ENCODE data around the gene SHLD1.
"Not testable (repeated sequence)": the region's sequence is repeated elsewhere in the genome, so short reads cannot be mapped to it uniquely, and the experiment has no call there.

The SHLD1 gene, protein sequence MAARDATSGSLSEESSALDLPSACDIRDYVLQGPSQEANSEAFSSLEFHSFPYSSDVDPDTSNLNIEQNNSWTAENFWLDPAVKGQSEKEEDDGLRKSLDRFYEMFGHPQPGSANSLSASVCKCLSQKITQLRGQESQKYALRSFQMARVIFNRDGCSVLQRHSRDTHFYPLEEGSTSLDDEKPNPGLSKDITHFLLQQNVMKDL

DNA sequence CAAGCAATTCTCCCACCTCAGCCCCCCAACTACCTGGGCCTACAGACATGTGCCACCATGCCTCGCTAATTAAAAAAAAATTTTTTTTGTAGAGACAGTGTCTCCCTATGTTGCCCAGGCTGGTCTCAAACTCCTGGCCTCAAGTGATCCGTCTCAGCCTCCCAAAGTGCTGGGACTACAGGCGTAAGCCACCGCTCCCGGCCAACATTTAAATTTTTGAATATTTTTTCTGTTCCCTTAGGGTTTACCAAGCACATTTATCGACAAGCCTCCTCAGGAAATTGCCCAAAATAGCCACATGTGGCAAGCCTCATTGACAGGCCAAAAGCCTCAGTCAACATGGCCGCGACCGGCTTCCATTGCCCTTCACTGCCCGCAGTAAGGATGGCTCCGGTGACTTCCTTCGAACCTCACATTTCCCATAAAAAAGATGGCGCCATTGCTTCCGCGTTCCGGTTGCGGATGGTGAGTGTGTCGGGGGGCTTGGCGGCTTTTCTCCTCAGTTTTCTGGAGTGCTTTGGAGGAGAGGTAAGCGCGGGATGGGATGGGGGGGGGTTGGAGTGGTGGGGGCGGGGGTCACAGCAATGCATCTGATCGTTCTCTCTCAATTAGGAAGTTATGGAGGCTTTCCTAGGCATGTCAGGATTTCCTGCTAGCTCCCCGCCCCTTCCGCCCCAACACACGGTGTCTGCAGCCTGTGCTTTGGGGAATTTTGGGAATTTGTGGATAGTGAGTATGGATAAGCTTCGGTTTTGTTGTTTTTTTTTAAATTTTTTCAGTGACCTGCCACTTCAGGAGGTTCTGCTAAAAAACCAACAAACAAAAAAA, at the start of gene SHLD1:
TSS of gene SHLD1 (plus strand) at position 450 of the 828 bp plus-strand sequence. CDS start 22,465 bp downstream, outside the sequence.
- peak; percentile 81 for DNase-seq (ENCODE audit: low read depth)

DNA sequence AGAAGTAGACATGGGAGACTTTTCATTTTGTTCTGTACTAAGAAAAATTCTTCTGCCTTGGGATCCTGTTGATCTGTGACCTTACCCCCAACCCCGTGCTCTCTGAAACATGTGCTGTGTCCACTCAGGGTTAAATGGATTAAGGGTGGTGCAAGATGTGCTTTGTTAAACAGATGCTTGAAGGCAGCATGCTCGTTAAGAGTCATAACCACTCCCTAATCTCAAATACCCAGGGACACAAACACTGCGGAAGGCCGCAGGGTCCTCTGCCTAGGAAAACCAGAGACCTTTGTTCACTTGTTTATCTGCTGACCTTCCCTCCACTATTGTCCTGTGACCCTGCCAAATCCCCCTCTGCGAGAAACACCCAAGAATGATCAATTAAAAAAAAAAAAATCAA, 47.9 kb upstream of the SHLD1 start:
- not testable (repeated sequence) for DNase-seq (ENCODE audit: low read depth)

DNA sequence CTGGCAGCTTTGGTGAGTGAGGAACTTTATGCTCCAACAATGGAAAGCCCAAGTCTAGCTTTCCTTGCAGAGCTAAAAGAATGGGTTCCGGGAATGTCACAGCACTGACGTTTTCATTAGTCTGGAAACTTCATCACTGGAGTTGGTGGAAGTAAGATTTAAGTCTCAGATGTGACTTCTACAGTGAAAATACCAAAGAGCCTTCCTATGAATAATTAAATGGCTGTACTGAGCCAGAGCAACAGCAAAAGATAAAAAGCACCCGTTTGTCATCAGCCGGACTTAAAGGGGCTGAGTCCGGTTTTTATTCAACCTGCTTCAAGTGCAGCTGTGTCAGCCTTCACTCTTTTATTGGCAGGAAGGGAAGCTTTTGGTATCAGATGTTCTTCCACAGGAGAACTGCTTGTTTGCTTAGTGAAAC, 46.5 kb upstream of the SHLD1 start:
- no peak for DNase-seq (ENCODE audit: low read depth)

DNA sequence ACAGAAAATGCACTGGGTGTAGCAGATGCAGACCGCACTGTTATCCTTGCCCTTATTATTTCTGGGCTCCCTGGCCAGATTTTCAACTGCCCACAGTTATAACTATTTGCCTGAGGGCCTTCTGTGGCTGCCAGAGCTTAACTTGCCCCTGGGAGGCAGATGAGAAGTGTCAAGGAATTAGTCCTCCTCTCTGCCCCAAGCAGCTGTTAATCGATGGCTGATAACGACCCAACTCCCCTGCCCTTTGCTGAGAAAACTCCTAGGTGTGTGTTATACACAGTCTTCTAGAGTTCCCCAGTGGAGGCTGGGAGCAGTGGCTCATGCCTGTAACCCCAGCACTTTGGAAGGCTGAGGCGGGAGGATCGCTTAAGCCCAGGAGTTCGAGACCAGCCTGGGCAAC, 44.4 kb upstream of the SHLD1 start:
- no peak for DNase-seq (ENCODE audit: low read depth)

DNA sequence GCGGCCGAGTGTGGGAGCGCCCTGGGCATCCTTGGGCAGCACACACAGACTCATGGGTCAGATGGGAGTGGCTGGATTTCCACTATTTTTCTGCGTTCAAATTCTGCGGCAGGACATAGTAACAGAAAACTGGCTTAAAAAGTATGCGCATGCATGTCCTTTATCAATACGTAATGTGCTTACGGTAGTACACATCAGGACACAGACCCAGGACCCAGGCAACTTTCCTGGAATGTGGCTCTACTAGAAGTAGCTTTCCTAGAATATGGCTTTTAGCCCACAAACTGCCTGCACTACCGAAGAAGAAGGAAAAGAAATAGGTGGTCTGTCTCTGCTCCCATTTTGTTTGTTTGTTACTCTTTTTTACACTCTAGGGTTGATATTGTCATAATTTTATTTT, 43.4 kb upstream of the SHLD1 start:
- no peak for DNase-seq (ENCODE audit: low read depth)

DNA sequence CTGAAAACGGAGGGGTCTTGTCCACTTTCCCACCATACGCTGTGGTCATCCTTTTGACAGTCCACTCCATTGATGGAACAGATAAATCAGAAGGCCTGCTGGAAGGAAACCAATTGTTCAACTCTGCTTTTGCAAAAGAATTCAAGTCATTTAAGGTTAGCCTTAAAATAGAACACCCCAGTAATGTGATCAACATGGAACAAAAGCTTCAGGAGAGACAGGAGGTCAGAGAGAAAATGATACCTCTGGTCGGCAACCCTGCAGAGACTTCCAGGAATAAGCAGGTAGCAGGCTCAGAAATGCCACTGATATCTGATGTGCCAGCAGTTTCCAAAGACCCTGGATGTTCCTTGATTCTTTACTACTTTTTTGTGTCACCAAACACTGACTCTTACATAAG, 39.6 kb upstream of the SHLD1 start:
- no peak for DNase-seq (ENCODE audit: low read depth)

DNA sequence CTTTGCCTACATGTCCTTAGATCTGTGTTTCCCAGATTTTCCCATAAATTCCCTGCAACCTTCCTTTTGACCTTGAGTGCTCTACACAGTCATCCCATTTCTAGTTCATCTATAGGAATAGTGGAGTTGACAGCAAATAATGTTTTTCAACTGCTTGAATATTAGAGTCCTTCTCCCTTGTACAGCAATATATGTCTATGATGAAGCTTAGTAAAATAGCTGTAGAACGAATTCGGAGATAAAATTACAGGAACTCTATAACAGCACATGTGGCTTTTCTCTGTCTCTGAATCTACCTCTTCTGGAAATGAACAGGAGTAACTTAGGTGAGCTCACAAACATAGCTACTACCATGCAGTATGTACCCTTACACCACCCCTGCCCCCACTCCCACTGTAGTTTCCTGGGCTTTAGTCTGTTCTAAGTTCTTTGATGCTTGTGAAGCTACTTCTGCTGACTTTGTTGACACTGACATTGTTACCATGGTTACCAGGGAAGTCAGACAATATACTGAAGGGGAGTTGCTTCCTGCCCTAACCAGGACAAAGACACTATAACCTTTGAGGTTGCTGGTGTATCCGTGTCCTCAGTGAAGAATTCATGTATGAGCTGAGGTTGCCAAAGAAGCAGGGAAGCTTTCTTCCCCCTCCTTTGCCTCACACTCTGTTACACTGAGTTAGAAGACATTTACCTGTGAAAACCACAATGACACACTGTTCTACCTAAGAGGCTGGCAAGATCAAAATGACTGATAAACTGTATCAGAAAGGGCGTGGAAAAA, 35.8 kb upstream of the SHLD1 start:
- no peak for DNase-seq (ENCODE audit: low read depth)

DNA sequence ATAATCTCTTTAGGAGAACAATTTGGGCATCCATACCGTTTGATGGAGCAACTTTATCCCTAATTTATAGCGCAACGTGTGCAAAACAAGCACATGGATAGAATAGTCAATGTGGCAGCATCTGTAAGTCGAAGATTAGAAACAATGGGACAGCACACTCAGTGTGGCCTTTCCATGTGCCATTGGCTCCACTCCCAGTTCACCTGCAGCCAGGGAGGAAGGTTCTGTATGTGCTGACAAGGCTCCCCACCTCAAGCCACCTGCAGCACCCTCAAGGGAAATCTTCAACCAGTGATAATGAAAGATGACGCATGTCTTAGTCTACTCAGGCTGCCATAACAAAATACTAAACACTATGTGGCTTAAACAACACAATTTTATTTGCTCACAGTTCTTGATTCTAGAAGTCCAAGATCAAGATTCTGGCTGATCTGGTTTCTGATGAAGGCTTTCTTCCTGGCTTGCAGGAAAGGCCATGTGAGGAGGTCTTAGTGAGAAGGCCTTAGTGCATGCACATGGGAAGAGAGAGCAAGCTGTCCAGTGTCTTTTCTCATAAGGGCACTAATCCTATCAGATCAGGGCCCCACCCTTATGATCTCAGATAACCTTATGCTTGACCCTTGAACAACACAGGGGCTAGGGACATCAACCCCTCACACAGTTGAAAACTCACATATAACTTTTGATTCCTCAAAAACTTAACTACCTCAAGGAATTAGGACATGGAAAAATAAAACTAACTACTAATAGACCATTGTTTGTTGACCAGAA, 34.9 kb upstream of the SHLD1 start:
- no peak for DNase-seq (ENCODE audit: low read depth)

DNA sequence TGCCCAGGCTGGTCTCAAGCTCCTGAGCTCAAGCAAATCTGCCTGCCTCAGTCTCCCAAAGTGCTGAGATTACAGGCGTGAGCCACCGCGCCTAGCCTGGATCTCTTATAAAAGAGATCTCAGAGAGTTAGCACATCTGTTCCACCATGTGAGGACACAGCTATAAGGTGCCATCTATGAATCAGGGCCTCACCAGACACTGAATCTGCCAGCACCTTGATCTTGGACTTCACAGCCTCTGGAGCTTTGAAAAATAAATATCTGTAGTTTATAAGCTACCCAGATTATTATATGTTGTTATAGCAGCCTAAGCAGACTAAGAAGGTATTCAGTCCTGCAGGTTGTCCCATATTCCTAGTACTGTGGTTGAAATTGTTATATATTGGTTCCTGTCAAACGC, 33.2 kb upstream of the SHLD1 start:
- DNase-seq (ENCODE audit: low read depth): no peak

DNA sequence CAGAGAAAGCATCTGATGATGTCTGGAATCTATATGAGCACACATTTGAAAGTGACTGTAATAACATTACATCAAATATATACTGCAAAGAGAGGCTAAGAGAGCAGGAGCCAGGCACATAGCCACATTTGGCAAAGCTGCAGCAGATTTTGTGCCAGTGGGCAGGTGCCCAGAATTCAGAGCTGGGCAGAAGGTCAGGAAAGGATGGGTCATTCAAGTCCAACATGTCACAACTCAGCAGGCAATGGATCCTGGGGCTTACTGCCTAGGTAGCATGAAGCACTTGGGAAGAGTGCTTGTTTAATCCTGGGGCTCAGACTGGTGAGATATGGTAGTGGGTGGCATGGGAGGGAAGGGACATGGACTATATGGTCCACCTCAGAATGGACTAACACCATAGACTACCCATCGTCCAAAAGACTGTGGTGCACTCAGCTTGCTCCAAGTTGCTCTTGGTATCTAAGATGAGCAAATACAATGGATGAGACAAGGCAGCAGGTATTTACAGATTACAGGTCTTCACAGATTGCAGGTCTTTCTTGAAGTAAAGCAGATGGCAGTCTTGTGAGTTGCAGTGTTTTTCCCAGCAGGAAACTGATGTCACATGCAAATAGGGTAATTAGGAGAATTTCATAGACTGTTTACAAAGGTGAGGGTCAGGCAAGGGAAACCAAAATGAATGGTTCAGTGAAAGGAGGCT, 31.2 kb upstream of the SHLD1 start:
- no peak for DNase-seq (ENCODE audit: low read depth)

DNA sequence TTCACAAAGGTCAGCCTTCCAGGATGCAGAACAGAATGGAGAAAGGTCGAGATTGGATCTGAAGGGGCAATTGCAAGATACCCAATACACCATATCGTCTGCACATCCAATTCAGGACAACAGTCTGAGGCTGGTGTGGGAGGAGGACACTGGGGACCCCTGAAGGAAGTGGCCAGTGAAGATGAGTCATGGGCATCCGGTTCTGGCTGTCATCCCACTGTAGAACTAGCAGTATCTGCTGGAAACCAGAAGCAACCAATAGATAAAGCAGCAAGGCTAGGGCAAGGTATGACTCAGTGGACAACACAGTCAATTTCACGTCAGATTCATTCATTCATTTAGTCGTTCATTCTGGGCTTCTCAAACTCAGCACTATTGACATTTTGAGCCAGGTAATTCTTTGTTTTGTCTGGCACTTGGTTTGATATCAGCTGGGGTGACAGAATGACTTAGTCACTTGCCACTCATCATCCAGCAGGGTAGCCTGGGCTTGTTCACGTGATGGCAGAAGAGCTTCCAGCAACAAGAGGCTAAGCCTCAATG, 30.3 kb upstream of the SHLD1 start:
- DNase-seq (ENCODE audit: low read depth): no peak

DNA sequence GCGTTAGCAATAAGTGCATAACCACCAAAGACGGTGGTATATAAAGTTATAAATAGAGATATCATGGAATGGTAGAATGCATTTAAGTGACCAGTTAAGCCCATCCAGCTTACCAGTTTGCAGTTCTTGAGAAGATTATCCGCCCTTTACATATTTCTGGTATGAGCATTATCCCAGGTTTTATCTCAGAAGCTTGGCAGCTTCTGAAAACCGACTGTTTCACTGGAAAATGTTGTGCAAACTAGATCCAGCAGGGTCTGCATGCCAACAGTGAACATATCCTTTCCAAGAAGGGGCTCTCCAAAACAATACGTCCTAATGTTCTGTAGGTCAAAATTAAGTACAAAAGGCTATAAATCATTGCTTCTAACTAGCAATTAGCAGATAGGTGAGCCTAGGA, 29.5 kb upstream of the SHLD1 start:
- DNase-seq (ENCODE audit: low read depth): no peak

DNA sequence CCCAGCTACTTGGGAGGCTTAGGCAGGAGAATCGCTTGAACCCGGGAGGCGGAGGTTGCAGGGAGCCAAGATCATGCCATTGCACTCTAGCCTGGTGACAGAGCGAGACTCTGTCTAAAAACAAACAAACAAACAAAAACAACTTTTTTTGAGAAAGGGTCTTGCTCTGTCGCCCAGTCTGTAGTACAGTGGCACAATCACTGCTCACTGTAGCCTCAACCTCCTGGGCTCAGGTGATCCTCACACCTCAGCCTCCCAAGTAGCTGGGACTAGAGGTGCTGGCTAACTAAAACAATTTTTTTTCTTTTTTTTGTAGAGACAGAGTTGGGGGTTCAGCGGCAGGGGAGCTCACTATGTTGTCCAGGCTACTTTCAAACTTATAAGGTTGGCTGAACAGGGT, 28.8 kb upstream of the SHLD1 start:
- DNase-seq (ENCODE audit: low read depth): not testable (repeated sequence)

DNA sequence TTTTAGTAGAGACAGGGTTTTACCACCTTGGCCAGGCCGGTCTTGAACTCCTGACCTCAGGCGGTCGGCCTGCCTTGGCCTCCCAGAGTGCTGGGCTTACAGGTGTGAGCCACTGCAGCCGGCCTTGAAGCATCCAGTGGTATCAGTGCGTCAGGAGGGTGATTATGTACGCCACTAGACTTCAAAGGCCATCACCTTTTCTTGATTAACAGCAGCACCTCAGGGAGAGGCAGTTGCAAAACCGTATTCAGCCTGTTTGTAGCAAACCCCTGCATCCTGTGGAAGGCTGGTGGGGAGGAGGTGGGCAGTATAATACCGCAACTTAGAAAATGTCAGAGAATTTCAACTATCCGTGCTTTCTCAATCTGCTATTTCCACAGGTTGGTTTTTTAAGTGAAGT, 27.3 kb upstream of the SHLD1 start:
- no peak for DNase-seq (ENCODE audit: low read depth)

DNA sequence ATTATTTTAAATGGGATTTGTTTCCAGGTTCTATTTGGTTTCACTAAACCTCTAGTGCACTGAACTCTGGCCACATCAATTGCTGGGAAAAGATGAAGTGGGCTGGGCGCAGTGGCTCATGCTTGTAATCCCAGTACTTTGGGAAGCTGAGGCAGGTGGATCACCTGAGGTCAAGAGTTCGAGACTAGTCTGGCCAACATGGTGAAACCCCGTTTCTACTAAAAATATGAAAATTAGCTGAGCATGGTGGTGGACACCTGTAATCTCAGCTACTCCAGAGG, 25.1 kb upstream of the SHLD1 start:
- not testable (repeated sequence) for DNase-seq (ENCODE audit: low read depth)

DNA sequence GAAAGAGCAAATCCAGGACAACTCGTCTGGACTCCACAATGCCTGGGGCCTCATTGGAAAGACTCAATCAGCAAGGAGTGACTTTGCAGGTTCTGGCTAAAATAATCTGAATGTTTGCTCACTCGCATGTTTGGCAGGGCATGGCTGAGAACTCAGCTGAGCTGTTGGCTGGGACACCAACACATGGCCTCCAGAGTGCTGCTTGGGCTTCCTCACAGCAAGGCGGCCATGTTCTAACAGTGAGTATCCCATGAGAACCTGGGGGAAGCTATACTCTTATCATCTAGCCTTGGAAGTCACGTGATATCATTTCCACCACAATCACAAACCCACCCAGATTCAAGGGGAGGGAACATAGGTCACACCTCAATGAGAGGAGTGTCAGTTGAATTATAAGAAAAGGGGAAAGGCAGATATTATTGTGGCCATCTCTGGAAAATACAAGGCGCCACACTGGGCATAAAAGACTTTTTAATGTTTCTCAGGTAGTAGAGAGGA, 23.1 kb upstream of the SHLD1 start:
- DNase-seq (ENCODE audit: low read depth): no peak

DNA sequence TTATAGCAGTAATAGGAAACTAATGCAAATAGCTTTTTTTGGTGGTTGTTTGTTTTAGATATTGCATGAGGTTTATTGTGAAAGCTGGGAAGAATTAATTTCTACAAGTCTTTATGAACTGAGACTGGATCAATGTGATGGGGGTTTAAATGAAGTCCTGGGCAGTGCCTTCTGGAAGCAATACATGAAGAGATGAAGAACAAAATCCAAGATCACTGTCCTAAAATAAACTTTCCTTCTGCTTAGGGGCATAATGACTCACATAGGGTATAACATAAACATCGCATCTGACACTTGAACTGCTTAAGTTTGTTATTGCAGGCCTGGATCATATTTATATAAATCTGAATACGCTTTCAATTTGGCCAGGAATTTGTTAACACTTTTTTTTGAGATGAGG, 20.9 kb upstream of the SHLD1 start:
- peak; percentile 87 for DNase-seq (ENCODE audit: low read depth)

DNA sequence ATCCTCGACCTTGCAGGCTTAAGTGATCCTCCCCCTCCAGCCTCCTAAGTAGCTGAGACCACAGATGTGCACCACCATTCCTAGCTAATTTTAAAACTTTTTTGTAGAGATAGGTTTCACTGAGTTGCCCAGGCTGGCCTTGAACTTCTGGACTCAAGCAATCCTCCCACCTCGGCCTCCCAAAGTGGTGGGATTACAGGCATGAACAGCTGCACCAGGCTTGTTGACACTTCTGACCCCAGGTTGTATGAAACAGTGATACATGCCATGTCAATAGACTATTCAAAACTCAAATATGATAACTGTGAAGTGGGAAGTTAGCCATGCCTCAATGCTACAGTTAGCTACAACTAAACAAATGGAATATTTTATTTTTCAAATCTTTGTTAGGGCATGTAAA, 20.1 kb upstream of the SHLD1 start:
- DNase-seq (ENCODE audit: low read depth): no peak

DNA sequence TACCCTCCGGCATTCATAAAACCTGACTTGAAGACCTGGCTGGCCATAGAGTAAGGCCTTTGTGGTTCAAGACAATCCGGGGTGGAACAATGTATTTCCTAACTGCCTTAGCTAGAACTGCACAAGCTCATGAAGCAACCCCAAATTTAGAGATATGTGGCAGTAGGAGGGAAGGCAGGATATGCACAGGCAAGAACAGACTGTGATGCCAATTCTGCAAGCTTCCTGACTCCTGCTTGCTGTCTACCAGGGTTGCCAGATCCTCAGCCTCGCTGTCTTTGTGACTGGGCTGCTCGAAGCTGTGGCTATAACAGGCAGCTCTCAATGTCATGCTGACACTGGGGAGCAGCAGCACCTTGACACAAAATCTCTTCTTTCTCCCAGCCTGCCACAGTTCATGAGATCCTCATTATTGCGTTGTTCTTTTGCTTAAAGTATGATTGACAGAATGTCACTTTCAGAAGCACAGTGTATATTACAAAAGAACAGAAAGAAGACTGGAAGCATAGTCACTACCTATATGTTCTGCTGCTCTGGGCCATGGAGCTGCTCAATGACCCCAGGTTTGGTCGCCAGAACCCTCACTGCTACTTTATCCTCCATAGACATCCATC, 18.3 kb upstream of the SHLD1 start:
- DNase-seq (ENCODE audit: low read depth): no peak

DNA sequence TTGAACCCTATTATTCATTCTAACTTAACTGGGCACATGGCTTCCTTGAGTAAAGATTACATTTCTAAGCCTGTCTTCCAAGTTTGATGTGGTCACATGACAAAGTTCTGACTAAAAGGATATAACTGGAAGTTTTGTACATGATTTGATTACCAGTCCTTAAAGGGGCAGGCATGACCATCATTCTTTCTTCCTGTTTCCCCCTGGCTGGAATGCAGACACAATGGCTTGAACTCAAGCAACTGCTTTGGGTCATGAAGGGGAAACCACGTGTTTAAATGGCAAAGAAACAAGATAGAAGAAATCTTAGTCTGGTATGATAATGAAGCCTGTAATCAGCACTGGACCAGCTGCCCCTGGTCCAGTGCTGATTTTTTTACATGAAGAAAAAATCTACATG, 15.6 kb upstream of the SHLD1 start:
- DNase-seq (ENCODE audit: low read depth): no peak
